ELF-1 (cell line): Measurements from ENCODE around the gene KDM5D.

ENCODE experiments used
- DNase-seq: peaks from one replicate; pipeline ENCODE4 v3.0.0-alpha.2; 2016; ENCODE audit warnings: low read depth, low spot score

Gene KDM5D

DNA sequence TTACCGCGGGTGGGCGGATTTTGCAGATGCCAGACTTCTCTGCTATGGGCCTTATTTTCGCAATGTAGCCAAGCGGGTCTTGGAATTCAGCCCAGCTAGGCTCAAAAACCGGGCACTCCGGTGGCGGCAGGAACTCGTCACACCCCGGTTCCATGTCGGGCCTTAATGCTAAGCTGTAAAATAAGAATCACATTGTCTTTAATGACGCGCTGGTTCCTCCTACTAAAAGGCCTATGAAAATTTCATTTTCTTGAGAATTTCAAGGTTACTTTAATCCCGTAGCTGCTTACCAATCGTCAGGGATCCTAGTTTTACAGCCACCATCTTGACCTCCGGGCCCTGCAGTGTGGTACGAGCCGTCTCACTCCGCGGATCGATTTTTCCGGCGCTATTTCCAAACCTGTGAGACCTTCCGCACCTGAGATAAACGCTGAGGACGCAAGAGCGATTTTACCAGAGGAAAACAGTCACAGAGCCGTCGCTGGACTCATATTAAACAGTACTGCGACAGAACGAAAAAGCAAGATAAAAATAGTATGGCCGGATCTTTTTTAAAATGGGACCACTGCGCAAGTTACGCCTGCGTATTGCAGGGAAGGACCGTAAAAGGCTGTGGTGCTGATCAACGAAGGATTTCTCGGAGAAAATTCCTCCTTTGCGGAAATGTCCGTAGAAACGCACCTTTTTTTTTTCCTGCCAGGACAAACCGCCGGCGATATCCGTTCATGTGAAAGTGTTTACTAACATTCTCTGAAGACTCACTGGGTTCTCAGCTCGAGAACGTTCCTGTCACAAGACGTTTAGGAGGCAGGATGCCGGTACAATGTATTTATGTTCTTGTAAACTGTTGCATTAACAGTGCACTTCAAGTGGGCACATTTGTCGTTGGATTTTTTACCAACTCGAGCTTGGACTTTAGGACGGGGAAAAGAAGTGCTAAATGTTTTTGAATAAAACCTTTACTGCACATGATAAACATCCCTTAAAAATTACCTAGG lies at the start of gene KDM5D:
TSS of gene KDM5D (minus strand) at position 346 of the 998 bp plus-strand sequence. CDS start at position 154, 192 bp downstream.
- no peak for DNase-seq

GRCh38 chrY:19768375-19768774 lies 23.8 kb upstream of the KDM5D start:
- no peak for DNase-seq

DNA sequence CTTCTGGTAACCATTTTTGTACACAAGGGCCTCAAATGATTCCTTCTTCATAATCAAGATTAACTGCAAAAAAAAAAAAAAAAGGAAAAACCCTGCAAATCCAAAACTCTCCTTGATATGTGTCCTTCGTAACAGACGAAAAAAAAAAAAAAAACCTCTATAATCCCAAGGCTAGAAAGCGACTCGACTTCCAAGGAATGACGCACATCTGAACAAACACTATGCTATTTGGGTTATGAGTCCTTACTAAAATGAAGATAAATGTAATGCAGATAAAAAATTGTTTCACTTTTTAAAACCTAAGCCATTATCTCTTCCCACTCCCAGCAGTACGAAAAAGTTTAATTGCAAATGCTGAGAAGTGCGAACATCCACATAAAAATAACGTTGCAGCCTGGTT lies 1.2 kb downstream of the KDM5D start:
- DNase-seq: no peak

DNA sequence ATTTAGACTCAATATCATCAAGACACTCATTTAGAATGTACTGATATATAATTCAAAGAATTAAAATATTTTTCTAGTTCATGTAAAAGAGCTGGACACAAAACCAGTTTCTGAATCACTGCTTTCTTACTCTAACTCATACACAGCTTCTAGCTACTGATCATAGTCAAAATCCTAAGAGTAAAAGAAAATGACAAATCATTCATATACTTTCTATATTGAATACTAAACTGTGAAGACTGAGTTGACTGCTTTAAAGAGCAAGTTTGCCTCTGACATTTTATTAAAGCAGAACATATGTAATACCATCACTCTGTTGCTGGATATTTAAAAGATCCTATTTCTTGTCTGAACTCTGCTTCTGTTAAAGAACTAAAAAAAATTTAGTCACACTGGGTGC lies 2.4 kb downstream of the KDM5D start:
- no peak for DNase-seq

DNA sequence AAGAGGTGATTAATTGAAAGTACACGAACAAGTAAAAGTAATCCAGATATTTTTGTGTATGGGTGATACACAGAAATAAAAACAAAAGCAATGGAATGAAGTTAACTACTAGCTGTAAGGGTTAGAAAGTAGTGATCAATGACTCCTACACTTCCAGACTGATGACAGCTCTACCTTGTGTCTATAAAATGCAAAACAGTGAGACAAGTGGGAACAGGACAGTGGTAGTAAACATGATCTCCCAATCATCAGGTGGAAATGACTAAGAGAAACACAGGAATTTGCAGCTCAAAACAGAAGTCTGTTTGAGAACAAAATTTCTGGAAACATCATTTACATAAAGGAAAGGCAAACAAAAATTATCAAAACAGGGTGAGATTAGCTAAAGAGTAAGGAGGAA lies 10.1 kb downstream of the KDM5D start:
- DNase-seq: no peak

- no peak for DNase-seq
Measured at GRCh38 chrY:19717950-19718349, 26.6 kb downstream of the KDM5D start.

DNA sequence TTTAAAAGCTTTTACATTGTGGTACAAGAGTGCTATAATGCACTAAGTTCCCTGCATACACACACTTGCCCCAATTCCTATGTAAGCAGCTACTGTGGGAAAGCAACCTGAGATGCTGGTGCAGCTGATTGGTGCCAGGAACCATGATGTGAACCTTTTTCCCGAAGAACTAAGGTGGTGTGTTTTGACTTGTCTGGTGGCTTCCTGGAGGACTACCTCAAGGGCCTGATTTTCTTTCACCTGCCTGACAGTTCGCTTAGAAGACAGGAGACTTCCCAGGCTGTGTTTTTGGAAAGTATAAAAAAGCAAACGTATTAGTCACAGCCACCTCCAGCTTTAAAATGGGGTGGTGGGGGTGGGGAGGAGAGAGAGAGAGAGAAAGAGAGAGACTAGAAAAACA lies 27.4 kb downstream of the KDM5D start:
- DNase-seq: no peak

GRCh38 chrY:19715226-19715625 lies 29.3 kb downstream of the KDM5D start:
- no peak for DNase-seq

DNA sequence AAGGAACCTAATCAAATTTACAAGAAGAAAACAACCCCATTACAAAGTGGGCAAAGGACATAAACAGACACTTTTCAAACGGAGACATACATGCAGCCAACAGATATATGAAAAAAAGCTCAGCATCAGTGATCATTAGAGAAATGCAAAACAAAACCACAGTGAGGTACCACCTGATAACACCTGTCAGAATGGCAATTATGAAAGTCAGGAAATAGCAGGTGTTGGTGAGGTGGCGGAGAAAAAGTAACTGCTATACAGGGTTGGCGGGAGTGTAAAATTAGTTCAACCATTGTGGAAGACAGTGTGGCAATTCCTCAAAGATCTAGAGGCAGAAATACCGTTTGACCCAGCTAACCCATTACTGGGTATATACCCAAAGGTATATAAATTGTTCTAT lies 31.1 kb downstream of the KDM5D start:
- no peak for DNase-seq

GRCh38 chrY:19706273-19706672 lies 38.3 kb downstream of the KDM5D start:
- DNase-seq: no peak

DNA sequence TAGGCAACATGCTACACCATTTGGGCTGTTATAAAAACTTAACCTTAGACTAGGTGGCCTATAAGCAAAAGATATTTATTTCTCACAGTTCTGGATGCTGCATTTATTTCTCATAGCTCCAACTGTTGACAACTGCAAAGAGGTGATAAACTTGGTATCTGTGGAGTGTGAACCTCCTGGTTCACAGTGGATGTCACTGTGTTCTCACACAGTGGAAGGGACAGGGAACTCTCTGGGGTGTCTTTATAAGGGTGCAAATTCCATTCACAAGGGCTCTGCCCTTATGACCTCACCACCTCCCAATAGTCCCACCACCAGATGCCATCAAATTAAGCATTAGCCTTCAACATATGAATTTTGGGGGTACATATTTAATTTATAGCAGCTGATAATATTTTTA lies 46.0 kb downstream of the KDM5D start:
- no peak for DNase-seq

GRCh38 chrY:19680821-19681220 lies 63.7 kb downstream of the KDM5D start:
- DNase-seq: no peak
